Liver (tissue), 9 donors: ENCODE results near the gene HEATR5A. TPM values are rescaled to one million over a fixed set of nuclear protein-coding genes. Genes with fewer than 3 reads are reported as not detected.
A peak's percentile ranks its signal among the peaks of the same experiment; 100 is the strongest.

Experiments used
- DNase-seq: peaks from one replicate; pipeline ENCODE4 v3.0.0-alpha.2; 2017; ENCODE audit warnings: low spot score
- H3K27ac ChIP-seq, 2 donors: one replicate each; pipeline ENCODE4 v1.7.0; 2013; ENCODE audit warnings: inconsistent platforms in 2 of 2, low read length in 2 of 2, control low read depth in 1 of 2, low read depth in 1 of 2, mild to moderate bottlenecking in 1 of 2
- H3K27me3 ChIP-seq, 4 donors: one replicate each; pipeline versions ENCODE4 v1.6.1 to v1.7.0; 2013; ENCODE audit warnings: low read length in 3 of 4, inconsistent platforms in 1 of 4, mild to moderate bottlenecking in 1 of 4, moderate library complexity in 1 of 4; ENCODE audit not compliant: control insufficient read depth in 4 of 4, insufficient read depth in 4 of 4
- H3K36me3 ChIP-seq, 4 donors: one replicate each; pipeline versions ENCODE4 v1.6.1 to v1.7.0; 2013; ENCODE audit warnings: low read length in 3 of 4, mild to moderate bottlenecking in 3 of 4, low read depth in 1 of 4, moderate library complexity in 1 of 4; ENCODE audit not compliant: control insufficient read depth in 4 of 4, insufficient read depth in 3 of 4
- H3K4me1 ChIP-seq, 4 donors: one replicate each; pipeline versions ENCODE4 v1.6.1 to v1.7.0; 2013; ENCODE audit warnings: low read length in 3 of 4, mild to moderate bottlenecking in 3 of 4, moderate library complexity in 1 of 4; ENCODE audit not compliant: control insufficient read depth in 4 of 4, insufficient read depth in 4 of 4
- H3K4me3 ChIP-seq, 3 donors: one replicate each; pipeline versions ENCODE4 v1.6.1 to v1.7.0; 2013; ENCODE audit warnings: low read length in 3 of 3, control low read depth in 1 of 3, low read depth in 1 of 3, mild to moderate bottlenecking in 1 of 3
- H3K9ac ChIP-seq, 2 donors: one replicate each; pipeline ENCODE4 v1.7.0; 2013; ENCODE audit warnings: low read length in 2 of 2, mild to moderate bottlenecking in 2 of 2, moderate library complexity in 2 of 2, control low read depth in 1 of 2, low read depth in 1 of 2
- H3K9me3 ChIP-seq, 4 donors: one replicate each; pipeline versions ENCODE4 v1.6.1 to v1.7.0; 2013; ENCODE audit warnings: low read length in 3 of 4; ENCODE audit not compliant: control insufficient read depth in 4 of 4
- ATF3 ChIP-seq: IDR thresholded peaks from 2 replicates; pipeline ENCODE4 v1.6.1; 2016; ENCODE audit warnings: antibody characterized with exemption
- CTCF ChIP-seq: fragments of 150-350 bp; IDR thresholded peaks from 2 replicates; pipeline ENCODE4 v1.5.1; 2017; ENCODE audit warnings: improper control_type of control experiment, low read depth, low read length; ENCODE audit not compliant: missing input control
- EGR1 ChIP-seq, 2 donors: IDR thresholded peaks; 2 replicates each; pipeline ENCODE4 v1.6.1; 2016 to 2018; ENCODE audit warnings: antibody characterized with exemption in 2 of 2, low read depth in 2 of 2
- FOXA1 ChIP-seq: IDR thresholded peaks from 2 replicates; pipeline ENCODE4 v1.6.1; 2016; ENCODE audit warnings: antibody characterized with exemption
- FOXA2 ChIP-seq: IDR thresholded peaks from 2 replicates; pipeline ENCODE4 v1.6.1; 2016; ENCODE audit warnings: antibody characterized with exemption
- HNF4A ChIP-seq, 2 donors: conservative IDR thresholded peaks; 2 replicates each; pipeline ENCODE4 v1.6.1; 2016; ENCODE audit warnings: antibody characterized with exemption in 2 of 2, mild to moderate bottlenecking in 2 of 2
- HNF4G ChIP-seq: IDR thresholded peaks from 2 replicates; pipeline ENCODE4 v1.6.1; 2016; ENCODE audit warnings: antibody characterized with exemption
- JUND ChIP-seq, 2 donors: IDR thresholded peaks; 2 replicates each; pipeline ENCODE4 v1.6.1; 2016; ENCODE audit warnings: antibody characterized with exemption in 2 of 2
- MAX ChIP-seq: IDR thresholded peaks from 2 replicates; pipeline ENCODE4 v1.6.1; 2016; ENCODE audit warnings: antibody characterized with exemption
- RAD21 ChIP-seq, 2 donors: IDR thresholded peaks; 2 replicates each; pipeline ENCODE4 v1.6.1; 2016; ENCODE audit warnings: antibody characterized with exemption in 2 of 2, mild to moderate bottlenecking in 2 of 2
- RXRA ChIP-seq, 2 donors: IDR thresholded peaks; 2 replicates each; pipeline ENCODE4 v1.6.1; 2017 to 2018; ENCODE audit warnings: antibody characterized with exemption in 2 of 2, mild to moderate bottlenecking in 1 of 2
- SP1 ChIP-seq: IDR thresholded peaks from 2 replicates; pipeline ENCODE4 v1.6.1; 2018; ENCODE audit warnings: antibody characterized with exemption, mild to moderate bottlenecking
- YY1 ChIP-seq: IDR thresholded peaks from 2 replicates; pipeline ENCODE4 v1.6.1; 2016; ENCODE audit warnings: antibody characterized with exemption, mild to moderate bottlenecking
- ZBTB33 ChIP-seq: IDR thresholded peaks from 2 replicates; pipeline ENCODE4 v1.6.1; 2016; ENCODE audit warnings: antibody characterized with exemption
- WGBS: extraction: QIAGEN DNeasy Blood & Tissue Kit; methylation state at CpG from one replicate; pipeline ENCODE4 v1.1.7; 2013; 5-methylcytosine and 5-hydroxymethylcytosine counted together
- polyA plus RNA-seq, 2 donors: library from polyadenylated mRNA; stranded (reverse) in 1 of 2; unstranded in 1 of 2; fragments of 200-250 nt in 1 of 2; fragments of >200 nt in 1 of 2; fragmentation: Nextera tagmentation in 1 of 2; extraction: Ambion mirVana in 1 of 2; gene quantifications; one replicate each; pipeline versions ENCODE4 v1.2.1 to v1.2.3, GENCODE V29; 2013 to 2015
- total RNA-seq, 2 donors: library from RNA; depleted of rRNA; stranded (reverse); fragments of >200 nt; gene quantifications; one replicate each; pipeline ENCODE4 v1.2.3, GENCODE V29; 2014
- donor health status: healthy.
- donor health status: healthy.
- donor health status: healthy.
- donor health status: healthy.
- donor health status: healthy.

The HEATR5A gene
- total and polyA plus RNA-seq, 4 donors: 7.3 to 22.8 (median 10.1) TPM

GRCh38 chr14:31287294-31287972 is 132.9 kb downstream of the HEATR5A start:
- no peak for DNase-seq
- Histone ChIP-seq H3K36me3 (no peaks in the 10 kb centered on the region), H3K27me3 (no peaks in the 10 kb centered on the region), H3K27ac (no peak overlapping the region), H3K4me3 (no peak overlapping the region), H3K4me1 (no peaks in the 10 kb centered on the region), H3K9ac (no peak overlapping the region), H3K9me3 (no peaks in the 10 kb centered on the region)
- TF ChIP-seq HNF4G (no peak), FOXA2 (no peak), MAX (no peak), RXRA (IDR thresholded peaks at IDR 0.05) (no peak), SP1 (no peak), EGR1 (IDR thresholded peaks at IDR 0.05; ENCODE audit: low read depth in 2 of 2) (no peak), HNF4A (conservative IDR thresholded peaks at IDR 0.05) (no peak), ATF3 (no peak), JUND (IDR thresholded peaks at IDR 0.05) (no peak), FOXA1 (no peak), CTCF (no peak), ZBTB33 (no peak)
- 93% methylated on average over 4 of the region's 4 CpGs for whole genome bisulfite sequencing

GRCh38 chr14:31286456-31287293 is 133.7 kb downstream of the HEATR5A start:
- H3K9ac ChIP-seq: no peak overlapping the region
- TF ChIP-seq FOXA2 (no peak), JUND (IDR thresholded peaks at IDR 0.05) (no peak), CTCF (peak; percentile 38), MAX (no peak), YY1 (no peak), RAD21 (IDR thresholded peaks at IDR 0.05) (peak; percentile 26 to 76), HNF4A (conservative IDR thresholded peaks at IDR 0.05) (no peak)
- no peak overlapping the region for H3K4me3 ChIP-seq
- H3K27me3 ChIP-seq: no peaks in the 10 kb centered on the region
- H3K27ac ChIP-seq: no peak overlapping the region
- H3K4me1 ChIP-seq: no peaks in the 10 kb centered on the region
- DNase-seq: no peak
- WGBS: 86% methylated on average over 12 of the region's 12 CpGs
- no peaks in the 10 kb centered on the region for H3K36me3 ChIP-seq
- no peaks in the 10 kb centered on the region for H3K9me3 ChIP-seq
